ENCODE results near the gene RNF5.
"Not testable (repeated sequence)": the region's sequence is repeated elsewhere in the genome, so short reads cannot be mapped to it uniquely, and the experiment has no call there.

RNF5 gene

GRCh38 chr6:32175711-32176475, 2.3 kb upstream of the RNF5 start, which contains the start of gene AGPAT1:
AGPAT1 (minus strand) TSS chr6:32176084; CDS start chr6:32171496, 4,588 bp downstream.
- peak; percentile 75 for DNase-seq (ENCODE audit: low read depth)

GRCh38 chr6:32176476-32177182, 1.6 kb upstream of the RNF5 start:
- no peak for DNase-seq (ENCODE audit: low read depth)

GRCh38 chr6:32177183-32177787, 920 bp upstream of the RNF5 start:
- no peak for DNase-seq (ENCODE audit: low read depth)

- DNase-seq (ENCODE audit: low read depth), result no peak
These were observed 589 bp downstream of the RNF5 start for GRCh38 chr6:32178547-32179440.

- DNase-seq (ENCODE audit: low read depth), result no peak
These were observed 1.7 kb downstream of the RNF5 start for GRCh38 chr6:32179766-32180405.

GRCh38 chr6:32181148-32181702, 3.0 kb downstream of the RNF5 start:
- DNase-seq (ENCODE audit: low read depth), result no peak

GRCh38 chr6:32181915-32182529, 3.8 kb downstream of the RNF5 start:
- DNase-seq (ENCODE audit: low read depth), result no peak

GRCh38 chr6:32182555-32182981, 4.4 kb downstream of the RNF5 start:
- no peak for DNase-seq (ENCODE audit: low read depth)

DNA sequence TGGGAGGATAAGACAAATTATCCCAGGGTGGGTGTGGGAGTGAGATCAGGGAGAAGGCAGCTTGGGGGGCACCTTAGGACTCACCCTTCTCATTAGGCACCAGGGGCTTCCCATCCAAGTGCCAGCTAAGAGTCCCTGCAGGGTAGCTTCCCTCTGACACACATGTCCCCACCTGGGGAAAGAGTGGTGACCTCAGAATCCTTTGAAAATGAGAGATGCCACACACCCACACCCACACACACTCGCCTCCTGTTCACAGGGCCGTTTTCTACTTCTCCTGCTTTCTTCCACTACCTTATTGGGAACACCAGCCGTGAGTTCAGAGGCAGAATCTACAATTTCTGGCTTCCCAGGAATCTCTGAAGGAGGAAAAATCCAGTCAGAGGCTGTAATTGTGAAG, 4.8 kb downstream of the RNF5 start:
- no peak for DNase-seq (ENCODE audit: low read depth)

GRCh38 chr6:32183483-32184083, 5.4 kb downstream of the RNF5 start:
- DNase-seq (ENCODE audit: low read depth), result no peak

DNA sequence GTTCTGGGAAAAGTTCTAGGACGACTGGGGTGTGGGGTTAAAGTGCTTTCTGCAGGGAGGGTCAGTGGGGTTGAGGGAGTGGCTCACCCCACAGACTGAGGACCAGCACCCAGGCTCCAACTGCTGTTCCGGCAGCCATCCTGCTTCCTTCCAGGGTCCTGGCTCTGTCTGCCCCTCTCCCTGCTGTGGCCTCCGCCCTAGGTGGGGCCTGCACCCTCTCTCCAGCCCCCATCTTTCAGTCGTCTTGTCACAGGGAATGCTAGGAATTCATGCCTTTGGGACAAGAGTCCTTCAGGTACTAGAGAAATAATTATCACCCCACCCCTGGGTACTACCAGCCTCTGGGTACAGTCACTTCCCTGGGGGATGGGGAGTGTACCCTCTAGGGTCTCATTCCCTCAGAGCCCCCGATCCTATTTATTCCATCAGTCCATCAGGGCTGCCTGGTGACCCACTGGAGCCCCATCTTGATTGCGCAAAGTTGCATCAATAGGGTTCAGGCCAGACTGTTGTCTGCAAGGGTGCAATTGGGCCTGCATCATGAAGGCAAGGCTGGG, 6.0 kb downstream of the RNF5 start, which contains the start of gene AGER:
Gene AGER, minus strand, starts transcription at position 170 of the 557 bp plus-strand sequence. Its CDS starts 31 bp downstream, at position 139.
- DNase-seq (ENCODE audit: low read depth), result no peak

DNA sequence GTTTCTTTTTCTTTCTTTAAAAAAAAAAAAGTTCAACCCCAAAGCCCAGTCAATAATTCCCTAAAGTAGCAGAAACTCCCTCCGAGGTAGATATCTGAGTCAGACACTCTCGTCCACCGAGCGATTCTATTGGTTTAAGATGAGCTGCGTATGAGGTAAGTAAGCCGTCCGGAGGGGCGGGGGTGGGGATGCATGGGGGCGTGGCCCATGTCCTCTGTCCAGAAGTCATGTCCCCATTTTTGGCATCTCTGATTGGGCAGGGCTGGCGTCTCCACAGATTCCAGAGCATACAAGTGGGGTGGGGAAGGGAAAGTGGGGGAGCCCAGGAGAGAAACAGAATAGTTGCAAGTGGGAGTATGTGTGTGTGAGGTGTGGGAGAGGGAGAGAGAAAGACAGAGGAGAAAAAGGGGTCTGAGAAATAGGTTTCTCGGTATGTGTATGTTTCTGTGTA, 7.5 kb downstream of the RNF5 start:
- not testable (repeated sequence) for DNase-seq (ENCODE audit: low read depth)

DNA sequence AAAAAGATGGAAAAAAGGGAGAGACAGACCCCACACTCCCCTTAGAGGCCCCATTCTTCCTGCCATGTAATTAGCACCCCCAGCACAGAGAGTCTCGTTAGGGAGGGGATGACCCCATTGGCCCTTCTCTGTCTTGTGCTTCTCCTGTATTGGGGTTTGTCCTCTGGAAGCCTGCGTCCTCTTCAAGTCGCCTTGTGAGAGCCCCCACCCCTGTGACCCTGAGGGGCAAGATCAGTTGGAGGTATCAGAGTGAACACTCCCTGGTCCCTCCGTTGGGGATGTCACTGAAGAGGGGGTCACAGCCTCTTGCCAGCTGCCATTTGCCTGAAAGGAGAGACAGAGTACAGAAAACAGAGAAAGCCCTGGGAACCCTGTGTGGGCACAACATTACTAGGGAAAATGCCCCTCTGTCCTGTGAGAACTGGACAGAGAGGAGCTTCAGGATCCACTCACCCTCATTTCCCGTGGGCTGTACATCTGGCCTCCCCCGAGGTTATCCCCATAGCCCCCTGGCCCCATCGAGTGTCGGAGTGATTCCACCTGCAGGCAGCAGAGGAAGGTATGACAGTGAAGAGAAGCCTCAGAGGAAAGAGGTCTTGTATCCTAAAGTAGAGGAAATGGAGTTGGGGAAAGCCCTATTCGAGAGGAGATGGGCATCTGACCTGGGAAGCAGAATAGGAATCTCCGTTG, 8.1 kb downstream of the RNF5 start:
- DNase-seq (ENCODE audit: low read depth), result not testable (repeated sequence)

- no peak for DNase-seq (ENCODE audit: low read depth)
These were observed 9.0 kb downstream of the RNF5 start for GRCh38 chr6:32187009-32187709.

DNA sequence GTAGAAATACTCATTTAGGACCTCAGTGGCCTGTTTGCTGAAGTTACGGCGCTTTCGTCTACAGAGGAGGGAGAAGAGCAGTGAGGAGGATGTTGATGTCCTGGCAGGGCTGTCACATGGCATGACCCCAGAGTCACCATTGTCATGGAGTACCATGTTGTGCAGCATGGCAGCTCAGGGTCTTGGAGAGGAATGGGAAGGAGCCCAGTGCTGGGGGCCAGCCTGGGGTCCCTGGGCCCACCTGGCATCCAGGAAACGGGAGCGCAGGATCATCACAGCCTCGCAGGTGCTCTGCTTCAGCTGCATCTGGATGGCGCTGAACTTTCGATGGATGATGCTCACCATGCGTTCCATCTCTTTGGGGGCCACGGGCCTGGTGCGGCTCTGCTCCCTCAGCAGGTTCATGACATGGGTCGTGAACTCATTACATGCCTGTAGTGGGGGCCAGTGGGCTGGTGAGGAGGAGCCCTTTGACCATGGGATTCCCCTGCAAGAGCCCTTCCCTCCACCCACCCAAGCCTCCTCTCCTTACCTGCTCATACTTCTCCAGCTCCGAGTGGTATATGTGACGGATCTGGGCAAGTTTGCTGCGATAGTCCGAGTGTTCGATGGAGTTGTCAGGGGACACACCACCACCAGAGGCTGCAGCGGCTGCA, 9.6 kb downstream of the RNF5 start:
- DNase-seq (ENCODE audit: low read depth), result not testable (repeated sequence)

- no peak for DNase-seq (ENCODE audit: low read depth)
These were observed 10.3 kb downstream of the RNF5 start for GRCh38 chr6:32188381-32189068.

GRCh38 chr6:32189069-32189741, 11.0 kb downstream of the RNF5 start:
- DNase-seq (ENCODE audit: low read depth), result no peak
